Measurements from ENCODE around the gene MORC2.

The MORC2 gene

GRCh38 chr22:30877662-30878515 lies 90.7 kb downstream of the MORC2 start:
- DNase-seq: peak in 3 of 10 donors; percentile 57 to 75 (median 67)
- intact Hi-C loops (cut with DNase I): no loop called here

GRCh38 chr22:30876915-30877553 lies 91.5 kb downstream of the MORC2 start:
- peak; percentile 42 to 95 (median 72) for DNase-seq
- intact Hi-C loops (cut with DNase I): no loop called here

DNA sequence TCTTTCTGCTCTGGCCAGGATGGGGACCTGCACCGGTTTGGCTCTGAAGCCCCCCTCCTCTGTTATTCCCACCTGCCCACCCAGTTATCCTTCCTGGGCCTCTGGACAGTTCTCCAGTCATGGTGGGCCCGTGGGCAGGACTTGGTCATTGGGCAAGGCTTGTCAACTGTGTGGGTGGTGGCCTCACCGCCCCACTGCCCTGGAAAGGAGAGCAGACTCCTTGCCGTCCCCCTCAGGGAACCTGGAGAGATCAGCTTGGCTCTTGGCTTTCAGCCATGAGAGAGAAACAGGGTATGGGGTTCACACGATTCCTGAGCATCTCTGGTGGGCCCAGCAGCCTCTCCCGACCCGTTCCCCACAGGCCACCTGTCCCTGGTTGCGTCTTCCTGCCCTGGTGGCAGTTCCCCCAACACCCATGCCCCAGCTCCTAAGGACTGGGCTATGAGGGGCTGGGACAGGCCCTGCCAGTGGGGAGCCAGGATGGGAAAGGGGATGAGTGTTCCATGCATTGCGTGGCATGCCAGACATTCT lies 92.3 kb downstream of the MORC2 start:
- intact Hi-C loops (cut with DNase I): no loop called here
- DNase-seq: peak in 5 of 10 donors; percentile 3 to 75 (median 59)

GRCh38 chr22:30875481-30876215 lies 92.9 kb downstream of the MORC2 start:
- peak in 8 of 10 donors; percentile 10 to 89 (median 44) for DNase-seq

More at GRCh38 chr22:30875481-30876215, 92.9 kb downstream of the MORC2 start:
- intact Hi-C loops (cut with DNase I): no loop called here
